HG03097 (cell line): ENCODE measurements around the gene KIAA1549.

Experiments used
- ATAC-seq: cut with Tn5 transposase; IDR thresholded peaks from one replicate; pipeline ENCODE4 v1.9.1; 2021; ENCODE audit not compliant: unreplicated experiment, low FRiP score

The KIAA1549 gene

GRCh38 chr7:138975343-138976104 is 5.7 kb downstream of the KIAA1549 start:
- no peak for ATAC-seq

- ATAC-seq, result no peak
Measured at GRCh38 chr7:138974675-138975292, 6.4 kb downstream of the KIAA1549 start.

GRCh38 chr7:138974103-138974502 is 7.1 kb downstream of the KIAA1549 start:
- ATAC-seq, result no peak

- ATAC-seq, result no peak
Measured at GRCh38 chr7:138970952-138971351, 10.2 kb downstream of the KIAA1549 start.

- ATAC-seq, result no peak
Measured at GRCh38 chr7:138970446-138970845, 10.7 kb downstream of the KIAA1549 start.

GRCh38 chr7:138967159-138967558 is 14.0 kb downstream of the KIAA1549 start:
- ATAC-seq, result no peak

GRCh38 chr7:138964624-138965436 is 16.4 kb downstream of the KIAA1549 start:
- no peak for ATAC-seq

GRCh38 chr7:138963675-138964074 is 17.5 kb downstream of the KIAA1549 start:
- no peak for ATAC-seq

- ATAC-seq, result no peak
Measured at GRCh38 chr7:138962561-138963270, 18.5 kb downstream of the KIAA1549 start.

- ATAC-seq, result no peak
Measured at GRCh38 chr7:138961159-138961558, 20.0 kb downstream of the KIAA1549 start.

GRCh38 chr7:138958391-138958956 is 22.7 kb downstream of the KIAA1549 start:
- ATAC-seq, result no peak

- no peak for ATAC-seq
Measured at GRCh38 chr7:138957753-138958390, 23.3 kb downstream of the KIAA1549 start.

- ATAC-seq, result no peak
Measured at GRCh38 chr7:138957217-138957616, 24.0 kb downstream of the KIAA1549 start.

- ATAC-seq, result no peak
Measured at GRCh38 chr7:138954545-138955475, 26.4 kb downstream of the KIAA1549 start.

- ATAC-seq, result no peak
Measured at GRCh38 chr7:138952791-138953190, 28.4 kb downstream of the KIAA1549 start.

GRCh38 chr7:138951953-138952352 is 29.2 kb downstream of the KIAA1549 start:
- no peak for ATAC-seq

GRCh38 chr7:138949421-138950088 is 31.6 kb downstream of the KIAA1549 start:
- no peak for ATAC-seq

GRCh38 chr7:138948403-138948802 is 32.8 kb downstream of the KIAA1549 start:
- no peak for ATAC-seq
